Measurements from ENCODE around the gene GOLGA6L9. TPM values are rescaled to one million over a fixed set of nuclear protein-coding genes. Genes with fewer than 3 reads are reported as not detected.
"Not testable (repeated sequence)": the region's sequence is repeated elsewhere in the genome, so short reads cannot be mapped to it uniquely, and the experiment has no call there.

GOLGA6L9 gene
- polyA plus RNA-seq, 3 donors, result 0.28 TPM; not detected in 2

GRCh38 chr15:82401918-82402317, 27.7 kb upstream of the GOLGA6L9 start:
- H3K27ac ChIP-seq (ENCODE audit: low read depth in 1 of 2, low read length in 2 of 2); H4K20me1 ChIP-seq (ENCODE audit: insufficient read depth, low read length); H3K79me2 ChIP-seq (ENCODE audit: insufficient read depth, low read length); DNase-seq; H3K36me3 Mint-ChIP-seq; H3K9ac ChIP-seq (ENCODE audit: insufficient read depth, low read length, poor library complexity, severe bottlenecking); H3K9me3 Mint-ChIP-seq; intact Hi-C loops (cut with micrococcal nuclease); H3K4me2 ChIP-seq (replicated peaks; ENCODE audit: extremely low read depth, low read length, poor library complexity, severe bottlenecking); H3K4me1 ChIP-seq (ENCODE audit: control insufficient read depth in 1 of 2, insufficient read depth in 2 of 2, low read length in 2 of 2); H3K9me3 ChIP-seq (replicated peaks in 1 of 2; ENCODE audit: control insufficient read depth in 1 of 2, insufficient read depth in 1 of 2, low read length in 2 of 2); H3K36me3 ChIP-seq (replicated peaks in 1 of 2; ENCODE audit: control insufficient read depth in 1 of 2, insufficient read depth in 2 of 2, low read length in 2 of 2); H3K4me3 ChIP-seq (replicated peaks in 1 of 3; ENCODE audit: low read depth in 2 of 3, low read length in 3 of 3); H2AFZ ChIP-seq (ENCODE audit: insufficient read depth, low read depth, low read length, poor library complexity, severe bottlenecking); H3K4me3 Mint-ChIP-seq; H3K27ac Mint-ChIP-seq; H3K27me3 ChIP-seq (ENCODE audit: control insufficient read depth in 2 of 2, insufficient read depth in 2 of 2, low read length in 2 of 2); H3K27me3 Mint-ChIP-seq (ENCODE audit: low read depth in 3 of 3): not testable (repeated sequence)
- H3K4me1 Mint-ChIP-seq, result peaks cover 12% of the 10 kb centered on the region
- no CpG with 5 or more reads among the region's 6 CpGs for WGBS (ENCODE audit: insufficient coverage)

GRCh38 chr15:82402341-82402740, 27.3 kb upstream of the GOLGA6L9 start:
- H3K9me3 ChIP-seq (replicated peaks in 1 of 2; ENCODE audit: control insufficient read depth in 1 of 2, insufficient read depth in 1 of 2, low read length in 2 of 2); H2AFZ ChIP-seq (ENCODE audit: insufficient read depth, low read depth, low read length, poor library complexity, severe bottlenecking); intact Hi-C loops (cut with micrococcal nuclease); H3K9me3 Mint-ChIP-seq; H3K4me1 ChIP-seq (ENCODE audit: control insufficient read depth in 1 of 2, insufficient read depth in 2 of 2, low read length in 2 of 2); H3K27me3 Mint-ChIP-seq (ENCODE audit: low read depth in 3 of 3); H3K79me2 ChIP-seq (ENCODE audit: insufficient read depth, low read length); H3K27me3 ChIP-seq (ENCODE audit: control insufficient read depth in 2 of 2, insufficient read depth in 2 of 2, low read length in 2 of 2); H3K27ac Mint-ChIP-seq; DNase-seq; H3K27ac ChIP-seq (ENCODE audit: low read depth in 1 of 2, low read length in 2 of 2); H3K36me3 Mint-ChIP-seq; H3K36me3 ChIP-seq (replicated peaks in 1 of 2; ENCODE audit: control insufficient read depth in 1 of 2, insufficient read depth in 2 of 2, low read length in 2 of 2); H3K4me3 Mint-ChIP-seq; H3K4me3 ChIP-seq (replicated peaks in 1 of 3; ENCODE audit: low read depth in 2 of 3, low read length in 3 of 3); H3K9ac ChIP-seq (ENCODE audit: insufficient read depth, low read length, poor library complexity, severe bottlenecking); H3K4me2 ChIP-seq (replicated peaks; ENCODE audit: extremely low read depth, low read length, poor library complexity, severe bottlenecking); H4K20me1 ChIP-seq (ENCODE audit: insufficient read depth, low read length): not testable (repeated sequence)
- peaks cover 12% of the 10 kb centered on the region for H3K4me1 Mint-ChIP-seq
- WGBS (ENCODE audit: insufficient coverage), result no CpG with 5 or more reads among the region's 1 CpG

GRCh38 chr15:82406211-82406610, 23.4 kb upstream of the GOLGA6L9 start:
- H3K4me3 Mint-ChIP-seq; H2AFZ ChIP-seq (ENCODE audit: insufficient read depth, low read depth, low read length, poor library complexity, severe bottlenecking); H3K27me3 ChIP-seq (ENCODE audit: control insufficient read depth in 2 of 2, insufficient read depth in 2 of 2, low read length in 2 of 2); H3K4me3 ChIP-seq (replicated peaks in 1 of 3; ENCODE audit: low read depth in 2 of 3, low read length in 3 of 3); H3K27ac ChIP-seq (ENCODE audit: low read depth in 1 of 2, low read length in 2 of 2); H3K4me2 ChIP-seq (replicated peaks; ENCODE audit: extremely low read depth, low read length, poor library complexity, severe bottlenecking); H3K36me3 Mint-ChIP-seq; H3K4me1 Mint-ChIP-seq; DNase-seq; H4K20me1 ChIP-seq (ENCODE audit: insufficient read depth, low read length); H3K9me3 ChIP-seq (replicated peaks in 1 of 2; ENCODE audit: control insufficient read depth in 1 of 2, insufficient read depth in 1 of 2, low read length in 2 of 2); intact Hi-C loops (cut with micrococcal nuclease); H3K9me3 Mint-ChIP-seq; H3K4me1 ChIP-seq (ENCODE audit: control insufficient read depth in 1 of 2, insufficient read depth in 2 of 2, low read length in 2 of 2); H3K9ac ChIP-seq (ENCODE audit: insufficient read depth, low read length, poor library complexity, severe bottlenecking); H3K27me3 Mint-ChIP-seq (ENCODE audit: low read depth in 3 of 3); H3K27ac Mint-ChIP-seq; H3K36me3 ChIP-seq (replicated peaks in 1 of 2; ENCODE audit: control insufficient read depth in 1 of 2, insufficient read depth in 2 of 2, low read length in 2 of 2); H3K79me2 ChIP-seq (ENCODE audit: insufficient read depth, low read length): not testable (repeated sequence)
- WGBS (ENCODE audit: insufficient coverage), result 40% methylated on average over 1 of the region's 2 CpGs

- H3K36me3 Mint-ChIP-seq; H4K20me1 ChIP-seq (ENCODE audit: insufficient read depth, low read length); H3K27me3 ChIP-seq (ENCODE audit: control insufficient read depth in 2 of 2, insufficient read depth in 2 of 2, low read length in 2 of 2); H3K9me3 ChIP-seq (replicated peaks in 1 of 2; ENCODE audit: control insufficient read depth in 1 of 2, insufficient read depth in 1 of 2, low read length in 2 of 2); H3K9me3 Mint-ChIP-seq; H3K4me3 ChIP-seq (replicated peaks in 1 of 3; ENCODE audit: low read depth in 2 of 3, low read length in 3 of 3); H3K4me3 Mint-ChIP-seq; H3K27me3 Mint-ChIP-seq (ENCODE audit: low read depth in 3 of 3); H3K79me2 ChIP-seq (ENCODE audit: insufficient read depth, low read length); H3K9ac ChIP-seq (ENCODE audit: insufficient read depth, low read length, poor library complexity, severe bottlenecking); H3K27ac ChIP-seq (ENCODE audit: low read depth in 1 of 2, low read length in 2 of 2); DNase-seq; H2AFZ ChIP-seq (ENCODE audit: insufficient read depth, low read depth, low read length, poor library complexity, severe bottlenecking); H3K27ac Mint-ChIP-seq; H3K4me1 ChIP-seq (ENCODE audit: control insufficient read depth in 1 of 2, insufficient read depth in 2 of 2, low read length in 2 of 2); H3K4me2 ChIP-seq (replicated peaks; ENCODE audit: extremely low read depth, low read length, poor library complexity, severe bottlenecking); H3K36me3 ChIP-seq (replicated peaks in 1 of 2; ENCODE audit: control insufficient read depth in 1 of 2, insufficient read depth in 2 of 2, low read length in 2 of 2); intact Hi-C loops (cut with micrococcal nuclease); H3K4me1 Mint-ChIP-seq: not testable (repeated sequence)
- 36% methylated on average over 2 of the region's 4 CpGs for WGBS (ENCODE audit: insufficient coverage)
Observed at GRCh38 chr15:82410306-82410705, 19.3 kb upstream of the GOLGA6L9 start.

Data from CD14-positive monocyte (primary cell).